GM18861 (cell line): ENCODE data around the gene KIF18B.

Experiments used
- ATAC-seq: cut with Tn5 transposase; IDR thresholded peaks from one replicate; pipeline ENCODE4 v1.9.1; 2021; ENCODE audit not compliant: unreplicated experiment

KIF18B gene

GRCh38 chr17:44941712-44942331 is 5.8 kb downstream of the KIF18B start:
- ATAC-seq: no peak

DNA sequence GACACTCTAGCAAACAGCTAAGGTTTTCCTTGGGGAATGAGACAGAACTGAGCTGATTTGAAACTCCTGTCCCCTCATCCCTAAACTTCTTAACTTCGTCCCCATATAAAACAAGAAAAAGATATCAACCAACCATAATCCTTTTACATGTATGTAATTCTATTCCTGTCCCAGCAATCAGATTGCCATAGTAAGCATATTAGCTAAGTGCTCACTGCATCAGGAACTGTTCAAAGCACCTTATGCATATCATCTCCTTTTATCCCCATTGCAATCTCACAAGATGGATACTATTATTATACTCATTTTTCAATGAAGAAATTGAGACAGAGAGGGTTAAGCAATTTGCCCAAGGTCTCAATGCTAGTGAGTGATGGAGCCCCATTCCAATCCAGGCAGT is 6.8 kb downstream of the KIF18B start:
- ATAC-seq: no peak

DNA sequence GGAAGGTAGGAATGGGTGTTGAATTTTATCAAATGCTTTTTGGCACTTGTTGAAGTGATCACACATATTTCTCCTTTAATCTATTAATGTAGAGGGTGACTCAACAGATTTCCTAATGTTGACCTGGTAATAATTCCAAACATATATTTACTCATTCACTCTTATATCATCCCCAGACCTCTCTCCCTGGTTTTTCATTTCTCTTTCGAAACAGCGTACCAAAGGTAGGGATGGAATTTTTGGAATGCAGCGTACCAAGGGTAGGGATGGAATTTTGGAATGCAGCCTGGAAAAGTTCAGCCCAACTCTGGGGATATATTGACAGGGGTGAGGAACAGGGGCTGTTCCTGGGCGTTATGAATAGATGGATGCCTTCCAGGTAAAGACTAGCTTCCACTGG is 7.3 kb downstream of the KIF18B start:
- ATAC-seq: no peak

- no peak for ATAC-seq
These were observed 12.5 kb downstream of the KIF18B start for GRCh38 chr17:44935116-44935515.

- no peak for ATAC-seq
These were observed 12.8 kb downstream of the KIF18B start for GRCh38 chr17:44934745-44935105.

- ATAC-seq: no peak
These were observed 13.5 kb downstream of the KIF18B start for GRCh38 chr17:44933824-44934744.

DNA sequence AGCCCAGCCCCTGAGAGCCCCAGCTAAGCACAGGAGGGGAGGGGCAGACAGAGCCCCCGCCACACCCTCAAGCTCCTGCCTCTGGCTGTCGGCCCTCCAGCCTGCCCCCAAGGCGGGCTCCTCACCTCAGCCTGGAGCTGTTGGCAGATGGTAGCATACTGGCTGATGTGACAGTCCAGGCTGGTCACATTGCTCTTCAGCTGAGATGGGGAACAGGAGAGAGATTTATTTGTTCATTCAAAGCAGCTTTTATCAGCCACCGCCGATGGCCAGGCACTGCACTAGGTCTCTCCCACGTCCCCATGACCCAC is 14.8 kb downstream of the KIF18B start:
- no peak for ATAC-seq

DNA sequence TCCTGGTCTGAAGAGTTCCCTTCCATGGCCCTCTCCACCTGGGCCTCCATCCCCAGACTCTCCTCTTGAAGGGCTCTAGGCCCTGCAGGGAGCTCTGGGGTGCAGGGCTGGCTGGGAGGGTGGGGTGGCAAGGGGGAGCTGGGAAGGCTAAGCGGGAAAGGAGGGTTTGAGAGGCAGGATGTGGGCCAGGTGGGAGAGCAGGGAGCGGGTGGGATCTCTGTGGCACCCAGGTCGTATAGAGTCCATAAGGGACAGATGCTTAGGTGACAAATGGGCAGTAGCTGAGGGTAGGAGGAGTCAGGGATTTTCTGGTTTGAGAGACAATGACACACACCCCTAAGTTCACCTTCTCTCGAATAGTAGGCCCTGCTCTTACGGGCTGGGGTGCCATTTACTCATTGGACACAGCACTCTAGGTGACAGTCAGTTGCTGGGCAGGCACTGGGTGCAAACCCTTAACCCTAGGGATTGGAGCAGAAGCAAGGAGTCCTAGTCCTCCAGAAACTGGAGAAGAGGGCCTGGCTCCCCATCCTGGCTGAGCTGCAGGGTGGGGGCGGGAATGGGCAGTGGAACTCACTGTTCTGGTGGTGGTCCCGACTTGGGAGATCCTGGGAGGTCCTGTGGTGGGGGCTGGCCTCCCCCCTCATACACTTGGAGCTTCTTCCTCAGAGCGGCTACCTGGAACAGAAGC is 15.3 kb downstream of the KIF18B start:
- no peak for ATAC-seq

DNA sequence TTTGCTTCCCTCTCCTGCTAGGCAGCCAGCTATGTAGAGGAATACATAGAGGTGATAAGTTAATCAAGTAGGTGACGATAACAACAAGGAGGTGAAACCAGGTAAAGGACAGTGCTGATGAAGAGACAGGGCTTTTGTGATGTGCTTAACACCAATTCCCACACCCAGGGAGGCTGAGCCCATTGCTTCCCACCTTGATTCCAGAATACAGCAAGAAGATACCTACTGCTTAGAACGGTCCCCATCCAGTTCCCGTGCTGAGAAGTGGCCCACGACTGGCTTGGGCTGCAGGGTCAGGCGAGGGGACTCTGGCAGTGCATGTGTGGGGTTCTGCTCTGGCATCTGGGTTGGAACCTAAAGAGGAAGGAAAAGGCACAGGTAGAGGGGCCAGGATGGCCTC is 16.2 kb downstream of the KIF18B start:
- no peak for ATAC-seq

DNA sequence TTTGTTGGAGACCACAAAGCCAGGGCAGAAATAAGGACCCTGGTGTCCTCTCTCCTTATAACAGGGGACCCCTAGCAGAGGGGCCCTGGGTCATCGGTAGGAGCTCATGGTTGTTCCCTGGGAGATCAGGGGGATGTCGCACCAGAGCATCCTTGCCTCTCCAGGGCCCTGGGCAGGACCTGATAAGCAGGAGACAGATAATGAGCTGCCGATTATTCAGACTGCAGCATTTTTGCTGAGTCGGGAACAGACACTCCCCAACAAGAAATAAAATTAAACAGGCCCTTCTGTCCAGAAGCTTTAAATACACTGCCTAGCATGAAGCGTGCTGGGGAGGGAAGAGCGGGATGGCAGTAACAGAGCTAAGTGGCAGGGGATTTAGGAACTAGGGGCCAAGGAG is 16.9 kb downstream of the KIF18B start:
- ATAC-seq: no peak

DNA sequence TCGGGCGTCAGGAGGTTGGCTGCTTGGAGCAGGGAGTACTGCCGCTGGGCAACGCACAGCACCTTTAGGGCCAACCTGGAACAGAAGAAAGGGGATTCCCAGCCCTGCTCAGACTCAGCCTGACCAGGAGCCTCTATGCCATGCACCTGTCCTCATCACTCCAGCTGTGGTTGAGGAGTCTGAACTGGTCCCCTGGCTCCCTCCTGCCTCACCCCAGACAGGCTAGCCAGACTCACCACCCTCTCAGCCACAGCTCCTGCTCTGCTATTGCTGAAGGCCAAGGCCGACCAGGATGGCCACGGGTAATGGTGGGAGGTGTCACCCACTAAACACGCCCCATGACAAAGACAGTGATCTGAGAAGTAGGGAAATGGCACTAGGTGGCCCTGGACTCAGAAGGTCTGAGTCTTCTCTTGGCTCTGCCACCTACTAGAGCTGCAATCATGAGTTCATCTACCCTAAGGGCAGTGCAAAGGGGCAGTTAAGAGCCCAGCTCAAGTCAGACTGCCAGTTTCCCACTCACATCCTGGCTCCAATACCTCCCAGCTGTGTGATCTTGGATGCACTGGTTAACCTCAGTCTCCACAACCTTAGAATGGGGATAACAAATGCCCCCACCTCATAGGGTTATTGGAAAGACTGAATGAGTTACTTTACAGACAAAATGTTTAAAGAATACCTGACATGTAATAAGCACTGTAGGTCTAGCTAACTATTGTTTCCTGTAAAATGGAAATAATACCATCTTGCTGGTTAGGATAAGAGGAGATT is 18.4 kb downstream of the KIF18B start:
- no peak for ATAC-seq

- no peak for ATAC-seq
These were observed 19.4 kb downstream of the KIF18B start for GRCh38 chr17:44928136-44928535.

- no peak for ATAC-seq
These were observed 19.9 kb downstream of the KIF18B start for GRCh38 chr17:44927696-44928095.

- ATAC-seq: no peak
These were observed 20.6 kb downstream of the KIF18B start for GRCh38 chr17:44926821-44927525.

DNA sequence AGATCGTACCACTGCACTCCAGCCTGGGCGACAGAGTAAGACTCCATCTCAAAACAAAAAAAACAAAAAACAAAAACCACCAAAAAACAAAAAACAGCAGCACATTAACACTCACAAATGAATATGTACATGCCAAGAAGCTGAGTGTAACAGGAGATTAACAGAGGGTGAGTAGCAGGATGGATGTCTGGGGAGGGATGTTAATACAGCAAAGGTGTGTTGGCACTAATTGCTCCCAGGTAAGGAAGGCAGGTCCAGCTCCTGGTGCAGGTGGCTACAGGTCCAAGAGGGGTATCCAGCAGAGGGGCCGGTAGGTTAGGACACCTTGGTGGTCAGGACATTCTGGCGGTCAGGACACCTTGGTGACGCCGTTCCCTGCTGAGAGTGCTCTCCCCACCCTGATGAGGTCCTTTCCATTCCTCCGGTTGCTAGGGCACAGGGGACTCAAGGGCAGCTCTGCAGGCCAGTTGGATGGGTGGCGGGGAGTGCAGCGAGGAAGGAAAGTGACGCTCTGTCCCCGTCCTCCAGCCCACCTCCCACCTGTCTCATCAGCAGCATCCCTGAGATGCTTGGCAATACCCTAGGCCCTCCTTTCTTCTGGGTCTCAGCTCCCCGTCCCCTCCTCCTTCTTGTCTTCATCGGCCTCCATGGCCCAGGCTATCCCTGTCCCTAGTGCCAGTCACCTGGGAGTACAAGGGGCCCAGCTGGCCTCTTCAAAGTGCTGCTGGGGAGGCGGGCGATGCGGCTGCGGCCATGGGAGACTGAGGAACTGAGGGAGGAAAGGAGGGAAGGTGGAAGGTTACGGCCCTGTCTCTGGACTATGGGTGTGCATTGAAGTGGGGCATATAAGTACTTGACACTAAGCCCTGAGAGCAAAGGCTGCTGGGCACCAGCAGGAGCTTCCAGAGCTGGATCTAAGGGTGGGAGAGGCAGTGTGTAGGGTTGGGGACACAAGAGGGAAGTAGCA is 21.6 kb downstream of the KIF18B start:
- ATAC-seq: no peak

GRCh38 chr17:44924107-44924544 is 23.4 kb downstream of the KIF18B start:
- ATAC-seq: no peak

- no peak for ATAC-seq
These were observed 24.7 kb downstream of the KIF18B start for GRCh38 chr17:44922746-44923470.

GRCh38 chr17:44922136-44922535 is 25.4 kb downstream of the KIF18B start:
- no peak for ATAC-seq
